Measurements from ENCODE around the gene CATSPERE.
A peak's percentile ranks its signal among the peaks of the same experiment; 100 is the strongest.

CATSPERE gene

DNA sequence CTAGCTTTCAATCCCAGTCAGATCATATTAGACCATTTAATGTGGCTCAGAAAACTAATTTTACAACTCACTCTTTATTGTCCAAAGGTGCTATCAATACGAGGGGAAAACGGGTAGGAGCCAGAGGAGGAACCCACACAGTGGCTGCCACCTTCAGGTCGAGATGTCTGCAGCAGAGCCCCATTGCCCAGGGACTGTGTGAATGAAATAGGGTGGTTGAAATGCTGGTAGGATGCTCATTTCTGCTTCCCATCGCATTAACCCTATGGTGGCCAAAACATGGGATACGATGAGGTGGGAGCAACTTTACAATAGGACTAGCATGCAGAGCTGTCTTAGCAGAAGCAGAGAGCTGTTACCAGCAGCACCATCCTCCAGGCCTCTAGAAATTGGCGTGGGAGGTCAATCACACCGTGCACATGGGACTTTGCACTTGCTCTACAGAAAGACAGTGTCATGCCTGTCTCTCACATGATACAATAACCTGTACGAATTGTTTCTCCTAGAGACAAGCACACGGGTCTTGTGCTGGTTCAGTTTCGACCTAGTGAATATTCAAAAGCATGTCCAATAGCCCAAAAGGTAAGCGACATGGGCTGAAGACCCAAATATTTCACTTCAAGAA lies 122.4 kb downstream of the CATSPERE start:
- Histone ChIP-seq H2AK5ac (ENCODE audit: low read length) (no peak overlapping the region), H2BK15ac (replicated peaks; ENCODE audit: low read depth) (no peak overlapping the region), H3K27ac (ENCODE audit: low read depth, low read length) (no peak overlapping the region), H3K18ac (ENCODE audit: low read length) (no peak overlapping the region), H3K4me2 (ENCODE audit: low read length) (no peak overlapping the region), H3K36me3 (ENCODE audit: control insufficient read depth, insufficient read depth, low read length) (no peaks in the 10 kb centered on the region), H4K5ac (ENCODE audit: low read length) (no peak overlapping the region), H3K79me2 (ENCODE audit: control insufficient read depth, insufficient read depth, low read length) (no peaks in the 10 kb centered on the region), H3K4ac (ENCODE audit: low read depth, low read length) (no peak overlapping the region), H2BK5ac (ENCODE audit: low read length) (no peak overlapping the region), H3K4me1 (ENCODE audit: control insufficient read depth, low read depth, low read length) (no peaks in the 10 kb centered on the region), H2BK120ac (ENCODE audit: low read depth, low read length) (no peak overlapping the region), H3K79me1 (ENCODE audit: low read length) (no peaks in the 10 kb centered on the region), H3K4me3 (ENCODE audit: low read length) (no peak overlapping the region), H3K9ac (ENCODE audit: low read length) (no peak overlapping the region), H3K56ac (ENCODE audit: low read length) (no peak overlapping the region), H3K27me3 (ENCODE audit: insufficient read depth, low read length, poor library complexity) (no peaks in the 10 kb centered on the region), H3K23ac (ENCODE audit: low read length) (no peak overlapping the region), H4K8ac (ENCODE audit: low read depth, low read length) (no peak overlapping the region)
- peak; percentile 14 for DNase-seq
- WGBS (ENCODE audit: extremely low coverage, insufficient coverage, low lambda C conversion rate), result no CpG with 5 or more reads among the region's 11 CpGs

DNA sequence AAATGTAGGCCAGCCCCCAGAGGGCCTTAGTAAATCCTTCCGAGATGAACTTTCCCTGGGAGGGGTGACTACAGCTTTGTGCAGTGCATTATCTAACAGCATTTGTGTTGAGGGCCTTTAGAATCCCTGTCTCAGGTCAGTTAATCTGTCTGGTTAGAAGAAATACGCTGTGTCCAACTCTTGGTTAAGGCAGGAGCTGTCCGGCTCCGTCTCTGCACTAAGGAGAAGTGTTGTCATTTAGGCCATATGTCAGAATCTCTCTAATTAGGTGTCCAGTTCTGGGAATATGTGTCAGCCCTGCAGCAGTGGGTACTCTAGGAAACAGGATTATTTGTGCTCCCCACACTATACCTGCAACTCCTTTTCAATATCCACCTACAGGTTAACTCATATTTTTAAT lies 124.8 kb downstream of the CATSPERE start:
- no peak overlapping the region for H2BK15ac ChIP-seq (replicated peaks; ENCODE audit: low read depth)

DNA sequence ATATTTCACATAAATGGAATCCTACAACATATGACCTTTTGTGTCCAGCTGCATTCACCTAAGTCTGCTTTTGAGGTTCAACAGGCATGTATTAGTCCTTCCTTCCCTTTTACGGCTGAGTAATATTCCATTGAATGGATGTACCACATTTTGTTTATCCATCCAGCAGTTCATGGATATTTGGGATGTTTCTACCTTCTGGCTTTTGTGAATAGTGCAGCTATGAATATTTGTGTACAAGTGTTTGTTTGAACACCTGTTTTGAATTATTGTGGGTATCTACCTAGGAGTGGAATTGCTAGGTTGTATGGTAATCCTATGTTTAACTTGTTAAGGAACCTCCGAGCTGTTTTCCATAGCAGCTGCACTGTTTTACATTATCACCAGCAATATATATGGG lies 129.6 kb downstream of the CATSPERE start:
- Histone ChIP-seq H3K23ac (ENCODE audit: low read length) (no peak overlapping the region), H3K4me3 (ENCODE audit: low read length) (no peak overlapping the region), H2BK15ac (replicated peaks; ENCODE audit: low read depth) (no peak overlapping the region), H2BK5ac (ENCODE audit: low read length) (no peak overlapping the region), H3K56ac (ENCODE audit: low read length) (no peak overlapping the region), H2AK5ac (ENCODE audit: low read length) (no peak overlapping the region), H3K4ac (ENCODE audit: low read depth, low read length) (no peak overlapping the region), H3K27me3 (ENCODE audit: insufficient read depth, low read length, poor library complexity) (no peaks in the 10 kb centered on the region), H3K79me2 (ENCODE audit: control insufficient read depth, insufficient read depth, low read length) (no peaks in the 10 kb centered on the region), H3K79me1 (ENCODE audit: low read length) (no peaks in the 10 kb centered on the region), H2BK120ac (ENCODE audit: low read depth, low read length) (no peak overlapping the region), H3K4me1 (ENCODE audit: control insufficient read depth, low read depth, low read length) (no peaks in the 10 kb centered on the region), H3K36me3 (ENCODE audit: control insufficient read depth, insufficient read depth, low read length) (no peaks in the 10 kb centered on the region), H3K9ac (ENCODE audit: low read length) (no peak overlapping the region), H3K18ac (ENCODE audit: low read length) (no peak overlapping the region), H3K4me2 (ENCODE audit: low read length) (no peak overlapping the region), H3K27ac (ENCODE audit: low read depth, low read length) (no peak overlapping the region), H4K5ac (ENCODE audit: low read length) (no peak overlapping the region), H4K8ac (ENCODE audit: low read depth, low read length) (no peak overlapping the region)
- no peak for DNase-seq
- no CpG with 5 or more reads among the region's 2 CpGs for WGBS (ENCODE audit: extremely low coverage, insufficient coverage, low lambda C conversion rate)

More for the DNA sequence above, 124.8 kb downstream of the CATSPERE start:
- no peak overlapping the region for H4K8ac ChIP-seq (ENCODE audit: low read depth, low read length)
- H3K4ac ChIP-seq (ENCODE audit: low read depth, low read length), result no peak overlapping the region
- no peak overlapping the region for H3K9ac ChIP-seq (ENCODE audit: low read length)
- WGBS (ENCODE audit: extremely low coverage, insufficient coverage, low lambda C conversion rate), result no CpG with 5 or more reads among the region's 4 CpGs
- H3K79me1 ChIP-seq (ENCODE audit: low read length), result no peaks in the 10 kb centered on the region
- H4K5ac ChIP-seq (ENCODE audit: low read length), result no peak overlapping the region
- H2BK5ac ChIP-seq (ENCODE audit: low read length), result no peak overlapping the region
- no peak for DNase-seq
- no peaks in the 10 kb centered on the region for H3K36me3 ChIP-seq (ENCODE audit: control insufficient read depth, insufficient read depth, low read length)
- H3K27ac ChIP-seq (ENCODE audit: low read depth, low read length), result no peak overlapping the region
- no peaks in the 10 kb centered on the region for H3K27me3 ChIP-seq (ENCODE audit: insufficient read depth, low read length, poor library complexity)
- no peak overlapping the region for H2AK5ac ChIP-seq (ENCODE audit: low read length)
- H3K4me2 ChIP-seq (ENCODE audit: low read length), result no peak overlapping the region
- no peak overlapping the region for H3K18ac ChIP-seq (ENCODE audit: low read length)
- H3K56ac ChIP-seq (ENCODE audit: low read length), result no peak overlapping the region
- no peaks in the 10 kb centered on the region for H3K79me2 ChIP-seq (ENCODE audit: control insufficient read depth, insufficient read depth, low read length)
- H3K4me1 ChIP-seq (ENCODE audit: control insufficient read depth, low read depth, low read length), result no peaks in the 10 kb centered on the region
- no peak overlapping the region for H2BK120ac ChIP-seq (ENCODE audit: low read depth, low read length)
- no peak overlapping the region for H3K4me3 ChIP-seq (ENCODE audit: low read length)
- no peak overlapping the region for H3K23ac ChIP-seq (ENCODE audit: low read length)

DNA sequence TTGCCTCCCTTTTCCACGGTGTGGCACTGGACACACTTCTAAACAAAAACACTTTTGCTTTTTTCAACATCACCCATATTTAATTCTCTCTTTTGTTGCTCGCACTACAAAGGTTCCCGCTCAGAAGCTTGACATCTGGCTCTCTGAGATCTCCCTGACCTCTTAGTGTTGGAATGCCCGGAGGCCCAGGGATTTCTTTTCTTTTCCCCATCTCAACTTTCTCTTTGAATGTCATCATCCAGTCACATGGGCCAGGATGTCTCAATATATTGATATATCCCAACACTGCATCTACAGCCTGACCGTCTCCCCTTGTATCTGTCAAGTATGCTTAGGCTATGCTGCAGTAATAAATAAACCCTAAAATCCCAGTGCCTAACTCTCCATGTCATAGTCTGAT lies 137.5 kb downstream of the CATSPERE start:
- Histone ChIP-seq H2AK5ac (ENCODE audit: low read length) (no peak overlapping the region), H3K23ac (ENCODE audit: low read length) (no peak overlapping the region), H3K79me2 (ENCODE audit: control insufficient read depth, insufficient read depth, low read length) (no peaks in the 10 kb centered on the region), H2BK5ac (ENCODE audit: low read length) (no peak overlapping the region), H3K36me3 (ENCODE audit: control insufficient read depth, insufficient read depth, low read length) (no peaks in the 10 kb centered on the region), H3K27ac (ENCODE audit: low read depth, low read length) (no peak overlapping the region), H3K4me1 (ENCODE audit: control insufficient read depth, low read depth, low read length) (no peaks in the 10 kb centered on the region), H3K27me3 (ENCODE audit: insufficient read depth, low read length, poor library complexity) (no peaks in the 10 kb centered on the region), H3K9ac (ENCODE audit: low read length) (no peak overlapping the region), H3K4me3 (ENCODE audit: low read length) (no peak overlapping the region), H2BK15ac (replicated peaks; ENCODE audit: low read depth) (no peak overlapping the region), H3K4ac (ENCODE audit: low read depth, low read length) (no peak overlapping the region), H3K56ac (ENCODE audit: low read length) (no peak overlapping the region), H3K18ac (ENCODE audit: low read length) (no peak overlapping the region), H4K8ac (ENCODE audit: low read depth, low read length) (no peak overlapping the region), H2BK120ac (ENCODE audit: low read depth, low read length) (no peak overlapping the region), H3K4me2 (ENCODE audit: low read length) (no peak overlapping the region), H3K79me1 (ENCODE audit: low read length) (no peaks in the 10 kb centered on the region), H4K5ac (ENCODE audit: low read length) (no peak overlapping the region)
- WGBS (ENCODE audit: extremely low coverage, insufficient coverage, low lambda C conversion rate), result no CpG with 5 or more reads among the region's 5 CpGs
- DNase-seq, result peak; percentile 11

DNA sequence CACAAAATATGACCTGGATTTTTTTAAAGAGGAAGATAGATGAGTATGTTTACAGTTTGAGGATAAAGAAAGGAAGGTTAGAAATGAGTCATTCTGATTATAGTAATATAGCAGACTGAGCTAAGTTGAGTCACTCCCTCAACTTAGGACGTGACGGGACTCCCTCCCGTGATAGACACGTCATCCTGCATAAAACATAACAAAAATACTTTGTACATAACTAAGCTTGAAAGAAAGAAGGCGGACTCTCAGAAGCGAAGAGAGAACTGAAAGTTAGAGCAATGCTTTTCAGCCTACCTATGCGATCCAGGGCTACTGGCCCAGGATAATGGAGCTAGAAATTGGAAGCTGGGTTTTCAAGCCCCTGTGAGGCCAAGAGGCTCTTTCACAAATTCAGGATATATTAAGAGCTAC lies 138.9 kb downstream of the CATSPERE start:
- no peak overlapping the region for H3K56ac ChIP-seq (ENCODE audit: low read length)
- no peak overlapping the region for H3K27ac ChIP-seq (ENCODE audit: low read depth, low read length)
- H3K4me2 ChIP-seq (ENCODE audit: low read length), result no peak overlapping the region
- no peak for DNase-seq
- no peak overlapping the region for H2BK120ac ChIP-seq (ENCODE audit: low read depth, low read length)
- no peak overlapping the region for H2AK5ac ChIP-seq (ENCODE audit: low read length)
- no peak overlapping the region for H3K23ac ChIP-seq (ENCODE audit: low read length)
- H3K9ac ChIP-seq (ENCODE audit: low read length), result no peak overlapping the region
- H2BK15ac ChIP-seq (replicated peaks; ENCODE audit: low read depth), result no peak overlapping the region
- no peak overlapping the region for H3K18ac ChIP-seq (ENCODE audit: low read length)
- no peaks in the 10 kb centered on the region for H3K79me2 ChIP-seq (ENCODE audit: control insufficient read depth, insufficient read depth, low read length)
- H2BK5ac ChIP-seq (ENCODE audit: low read length), result no peak overlapping the region
- no peak overlapping the region for H4K8ac ChIP-seq (ENCODE audit: low read depth, low read length)
- H3K79me1 ChIP-seq (ENCODE audit: low read length), result no peaks in the 10 kb centered on the region
- no peak overlapping the region for H4K5ac ChIP-seq (ENCODE audit: low read length)
- no peaks in the 10 kb centered on the region for H3K27me3 ChIP-seq (ENCODE audit: insufficient read depth, low read length, poor library complexity)
- H3K4me3 ChIP-seq (ENCODE audit: low read length), result no peak overlapping the region
- no peak overlapping the region for H3K4ac ChIP-seq (ENCODE audit: low read depth, low read length)
- no peaks in the 10 kb centered on the region for H3K36me3 ChIP-seq (ENCODE audit: control insufficient read depth, insufficient read depth, low read length)
- no peaks in the 10 kb centered on the region for H3K4me1 ChIP-seq (ENCODE audit: control insufficient read depth, low read depth, low read length)
- WGBS (ENCODE audit: extremely low coverage, insufficient coverage, low lambda C conversion rate), result no CpG with 5 or more reads among the region's 7 CpGs

DNA sequence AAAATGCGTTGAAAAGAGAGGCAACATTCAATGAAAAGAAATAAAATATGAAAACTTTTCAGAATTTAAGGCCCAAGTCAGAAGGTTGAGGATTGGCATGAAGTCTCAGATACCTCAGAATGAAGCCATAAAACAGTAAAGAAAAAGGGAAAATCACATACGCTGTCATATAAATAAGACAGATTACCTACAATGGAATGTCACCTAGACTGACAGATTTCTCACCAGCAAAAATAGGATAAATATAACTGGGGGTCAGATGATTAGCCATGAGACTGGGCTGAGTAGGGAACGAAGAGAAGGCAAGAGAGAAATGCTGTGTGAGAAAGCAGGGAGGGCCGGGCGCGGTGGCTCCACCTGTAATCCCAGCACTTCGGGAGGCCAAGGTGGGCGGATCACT lies 140.3 kb downstream of the CATSPERE start:
- no peak overlapping the region for H3K18ac ChIP-seq (ENCODE audit: low read length)
- H3K79me1 ChIP-seq (ENCODE audit: low read length), result no peaks in the 10 kb centered on the region
- no peaks in the 10 kb centered on the region for H3K79me2 ChIP-seq (ENCODE audit: control insufficient read depth, insufficient read depth, low read length)
- no peak for DNase-seq
- H3K56ac ChIP-seq (ENCODE audit: low read length), result no peak overlapping the region
- H2BK15ac ChIP-seq (replicated peaks; ENCODE audit: low read depth), result no peak overlapping the region
- H3K4me3 ChIP-seq (ENCODE audit: low read length), result no peak overlapping the region
- no peak overlapping the region for H2BK120ac ChIP-seq (ENCODE audit: low read depth, low read length)
- no peaks in the 10 kb centered on the region for H3K36me3 ChIP-seq (ENCODE audit: control insufficient read depth, insufficient read depth, low read length)
- no CpG with 5 or more reads among the region's 8 CpGs for WGBS (ENCODE audit: extremely low coverage, insufficient coverage, low lambda C conversion rate)
- H2AK5ac ChIP-seq (ENCODE audit: low read length), result no peak overlapping the region
- H3K23ac ChIP-seq (ENCODE audit: low read length), result no peak overlapping the region
- no peak overlapping the region for H3K4ac ChIP-seq (ENCODE audit: low read depth, low read length)
- no peak overlapping the region for H3K27ac ChIP-seq (ENCODE audit: low read depth, low read length)
- H3K4me1 ChIP-seq (ENCODE audit: control insufficient read depth, low read depth, low read length), result no peaks in the 10 kb centered on the region
- no peak overlapping the region for H4K5ac ChIP-seq (ENCODE audit: low read length)
- H3K4me2 ChIP-seq (ENCODE audit: low read length), result no peak overlapping the region
- H3K27me3 ChIP-seq (ENCODE audit: insufficient read depth, low read length, poor library complexity), result no peaks in the 10 kb centered on the region
- no peak overlapping the region for H4K8ac ChIP-seq (ENCODE audit: low read depth, low read length)
- H2BK5ac ChIP-seq (ENCODE audit: low read length), result no peak overlapping the region
- no peak overlapping the region for H3K9ac ChIP-seq (ENCODE audit: low read length)

All from mesendoderm (in vitro differentiated cells).